GM12878 (cell line): Measurements from ENCODE around the gene ZNF367. TPM values are rescaled to one million over a fixed set of nuclear protein-coding genes. Genes with fewer than 3 reads are reported as not detected.

Experiments used
- ATAC-seq: fragments of 200-7000 bp; cut with Tn5 transposase; 3 replicates; pipeline ENCODE4 v1.9.1; 2020; ENCODE audit warnings: mild to moderate bottlenecking, moderate library complexity
- BruUV-seq: library from RNA; stranded (reverse); fragments of 400-500 nt; replicated peaks from 2 replicates; lab custom pipeline; 2021; lab: Mats Ljungman, UMichigan
- CTCF ChIA-PET: fragments of 300-600 bp; sonication (Branson Sonifier 250); formaldehyde crosslinking; extraction: SDS; loops from one replicate; lab custom pipeline; 2021; ENCODE audit warnings: inconsistent platforms; lab: Yijun Ruan, JAX
- POLR2A ChIA-PET: fragments of 350-600 bp; formaldehyde crosslinking; extraction: SDS; loops from one replicate; lab custom pipeline; 2021; ENCODE audit warnings: inconsistent platforms; lab: Charles Lee
- RAD21 ChIA-PET: fragments of 300-600 bp; sonication (Branson Sonifier 250); formaldehyde crosslinking; loops from one replicate; lab custom pipeline; 2023; ENCODE audit warnings: antibody characterized with exemption; ENCODE audit not compliant: unreplicated experiment; lab: Charles Lee
- SMC1A ChIA-PET: fragments of 300-600 bp; sonication (Branson Sonifier 250); formaldehyde crosslinking; loops from one replicate; lab custom pipeline; 2023; ENCODE audit not compliant: unreplicated experiment, uncharacterized antibody; lab: Charles Lee
- DNase-seq: peaks from one replicate; pipeline ENCODE4 v3.0.0-alpha.2; 2011; ENCODE audit warnings: low read depth, low spot score
- FAIRE-seq: peaks from 3 replicates; lab custom pipeline; 2011; peaks lifted over from hg19 to GRCh38; lab: Jason Lieb, UNC
- H2AFZ ChIP-seq: 2 replicates; pipeline ENCODE4 v1.6.0; 2011; ENCODE audit warnings: low read depth, low read length, control low read depth; ENCODE audit not compliant: control insufficient read depth
- H3K27ac ChIP-seq: 2 replicates; pipeline ENCODE4 v1.5.1; 2011; ENCODE audit warnings: control low read depth; ENCODE audit not compliant: control insufficient read depth, insufficient read depth
- H3K27me3 ChIP-seq, 2 experiments: replicated peaks in 1 of 2; 2 replicates each; pipeline versions ENCODE4 v1.6.0 to v1.6.1; 2011; ENCODE audit warnings: low read length in 1 of 2; ENCODE audit not compliant: control insufficient read depth in 2 of 2, insufficient read depth in 2 of 2
- H3K36me3 ChIP-seq, 2 experiments: 2 replicates each; pipeline ENCODE4 v1.5.1; 2011; ENCODE audit warnings: low read length in 1 of 2; ENCODE audit not compliant: control insufficient read depth in 2 of 2, insufficient read depth in 2 of 2
- H3K4me1 ChIP-seq: 2 replicates; pipeline ENCODE4 v1.6.1; 2011; ENCODE audit warnings: mild to moderate bottlenecking, low read length, moderate library complexity, mixed read lengths; ENCODE audit not compliant: control insufficient read depth, insufficient read depth
- H3K4me2 ChIP-seq: 2 replicates; pipeline ENCODE4 v1.6.0; 2011; ENCODE audit warnings: control low read depth; ENCODE audit not compliant: control insufficient read depth, insufficient read depth
- H3K4me3 ChIP-seq: fragments of 200-600 bp; sonication (generic); 2 replicates; pipeline ENCODE4 v1.5.1; 2016
- H3K79me2 ChIP-seq: 2 replicates; pipeline ENCODE4 v1.6.0; 2011; ENCODE audit warnings: low read length; ENCODE audit not compliant: control insufficient read depth, insufficient read depth
- H3K9ac ChIP-seq: 2 replicates; pipeline ENCODE4 v1.8.0; 2011; ENCODE audit warnings: low read length, control low read depth, mixed read lengths; ENCODE audit not compliant: control insufficient read depth, insufficient read depth
- H3K9me3 ChIP-seq: replicated peaks from 3 replicates; pipeline ENCODE4 v1.5.1; 2011; ENCODE audit warnings: mild to moderate bottlenecking, low read length; ENCODE audit not compliant: control insufficient read depth, insufficient read depth
- H4K20me1 ChIP-seq: 2 replicates; pipeline ENCODE4 v1.6.0; 2011; ENCODE audit not compliant: control insufficient read depth, insufficient read depth
- CBFB ChIP-seq: IDR thresholded peaks from 2 replicates; pipeline ENCODE4 v1.6.1; 2016; ENCODE audit warnings: antibody characterized with exemption, low read depth
- EZH2 ChIP-seq: IDR thresholded peaks from 2 replicates; pipeline ENCODE4 v1.6.1; 2012; ENCODE audit warnings: low read depth, mild to moderate bottlenecking, control low read depth, inconsistent platforms, low read length, borderline replicate concordance; ENCODE audit not compliant: control insufficient read depth
- KDM1A ChIP-seq: fragments of 200-600 bp; sonication (generic); IDR thresholded peaks from 2 replicates; pipeline ENCODE4 v1.6.1; 2016; ENCODE audit warnings: borderline replicate concordance
- MAX ChIP-seq: IDR thresholded peaks from 2 replicates; pipeline ENCODE4 v1.6.1; 2012; ENCODE audit warnings: low read depth, low read length, improper control_type of control experiment
- SIN3A ChIP-seq: IDR thresholded peaks from 2 replicates; pipeline ENCODE4 v1.6.1; 2012; ENCODE audit warnings: low read depth, low read length, improper control_type of control experiment
- SMAD1 ChIP-seq: fragments of 450-650 bp; IDR thresholded peaks from 2 replicates; pipeline ENCODE4 v1.6.1; 2018; ENCODE audit warnings: mild to moderate bottlenecking, low read depth; ENCODE audit not compliant: partially characterized antibody
- SREBF1 ChIP-seq: IDR thresholded peaks from 2 replicates; pipeline ENCODE4 v1.6.1; 2012; ENCODE audit warnings: mild to moderate bottlenecking, low read length
- WRNIP1 ChIP-seq: IDR thresholded peaks from 2 replicates; pipeline ENCODE4 v1.6.1; 2011; ENCODE audit warnings: low read depth, low read length, improper control_type of control experiment, borderline replicate concordance
- ZBED1 ChIP-seq: IDR thresholded peaks from 2 replicates; pipeline ENCODE4 v1.6.1; 2016; ENCODE audit warnings: borderline replicate concordance
- WGBS: methylation state at CpG from one replicate; pipeline ENCODE4 v1.1.6; 2016; ENCODE audit warnings: low lambda C conversion rate; ENCODE audit not compliant: insufficient replicate concordance, insufficient coverage; ENCODE audit errors: missing lambda C conversion rate; 5-methylcytosine and 5-hydroxymethylcytosine counted together
- in situ Hi-C: fragments of 300-500 bp; cut with MboI; formaldehyde crosslinking; loops from 9 replicates; pipeline ENCODE4 v1.14.3; 2018; ENCODE audit warnings: mixed read lengths
- intact Hi-C: fragments of 100-400 bp; cut with micrococcal nuclease; formaldehyde crosslinking; loops from one replicate; pipeline ENCODE4 v1.14.2; 2022; ENCODE audit not compliant: unreplicated experiment
- polyA plus RNA-seq, 11 experiments: library from polyadenylated mRNA; depleted of rRNA in 4 of 11; unstranded in 6 of 11; stranded (reverse) in 5 of 11; fragments of >200 nt; fragmentation: Nextera tagmentation in 4 of 11; fragmentation: Illumina TruSeq in 1 of 11; extraction: Ambion mirVana in 4 of 11; extraction: Trizol in 1 of 11; gene quantifications; 1 replicate in 1 of 11; 2 replicates in 10 of 11; pipeline versions ENCODE4 v1.2.1 to v1.2.3, GENCODE V29; 2011 to 2016; ENCODE audit warnings: inconsistent platforms in 2 of 11, missing spikeins in 2 of 11, low read depth in 1 of 11
- total RNA-seq, 4 experiments: library from RNA; depleted of rRNA in 3 of 4; stranded (reverse); fragments of >200 nt in 3 of 4; fragmentation: Illumina TruSeq in 1 of 4; extraction: Trizol in 1 of 4; gene quantifications; 2 replicates each; pipeline versions ENCODE4 v1.2.1 to v1.2.3, GENCODE V29; 2013 to 2021

ZNF367 gene
- total and polyA plus RNA-seq, 10 of the 15 experiments (the other 5 are each of a cell fraction or from before 2014, with no cell fraction given), result 2.9 to 16.3 (median 11.1) TPM

GRCh38 chr9:96378187-96378586 lies 40.0 kb downstream of the ZNF367 start:
- intact Hi-C loops, result no loop called here
- ChIA-PET POLR2A (interaction anchor here (0.6 kb wide), 1 partner anchor 11 kb away, joined by 3 read pairs; no protein-coding TSS in a partner anchor), SMC1A (no interaction called here), RAD21 (no interaction called here), CTCF (no interaction called here)
- FAIRE-seq (no peak), DNase-seq (no peak)
- Histone ChIP-seq H3K4me3 (no peak overlapping the region), H3K27me3 (no peaks in the 10 kb centered on the region), H3K4me2 (no peak overlapping the region), H3K27ac (no peak overlapping the region), H3K36me3 (no peaks in the 10 kb centered on the region), H4K20me1 (no peaks in the 10 kb centered on the region), H3K79me2 (no peaks in the 10 kb centered on the region)
- no TSS peak for BruUV-seq
- 98% methylated on average over 3 of the region's 3 CpGs for WGBS
- in situ Hi-C loops, result no loop called here
- TF ChIP-seq KDM1A, result no peak
- TF ChIP-seq, all 136 proteins: peak for 0
- ATAC-seq, result no peak
- no peak overlapping the region for H2AFZ ChIP-seq
- no peak overlapping the region for H3K9ac ChIP-seq
- H3K9me3 ChIP-seq, result no peaks in the 10 kb centered on the region
- H3K4me1 ChIP-seq, result peaks cover 4% of the 10 kb centered on the region; the same call in 1 of the 2 replicates

GRCh38 chr9:96376891-96377874 lies 41.0 kb downstream of the ZNF367 start:
- 84% methylated on average over 13 of the region's 13 CpGs for WGBS
- ChIA-PET POLR2A (no interaction called here), RAD21 (no interaction called here), SMC1A (no interaction called here), CTCF (interaction anchor here (0.5 kb wide), 1 partner anchor 401 kb away, joined by 3 read pairs; no protein-coding TSS in a partner anchor)
- no peak for TF ChIP-seq WRNIP1
- no peak for TF ChIP-seq ZBED1
- TF ChIP-seq CBFB, result no peak
- TF ChIP-seq SREBF1, result no peak
- TF ChIP-seq SMAD1, result no peak
- no peak for TF ChIP-seq SIN3A
- TF ChIP-seq MAX, result no peak
- TF ChIP-seq EZH2, result no peak
- H4K20me1 ChIP-seq, result no peaks in the 10 kb centered on the region
- BruUV-seq, result no TSS peak
- H3K27ac ChIP-seq, result no peak overlapping the region
- FAIRE-seq (no peak), ATAC-seq (no peak), DNase-seq (no peak)
- H3K4me1 ChIP-seq, result no peaks in the 10 kb centered on the region
- H3K27me3 ChIP-seq, result no peaks in the 10 kb centered on the region
- no peaks in the 10 kb centered on the region for H3K9me3 ChIP-seq
- in situ Hi-C loops (no loop called here), intact Hi-C loops (no loop called here)
- no peak overlapping the region for H3K4me3 ChIP-seq
- H3K9ac ChIP-seq, result no peak overlapping the region
- H3K36me3 ChIP-seq, result no peaks in the 10 kb centered on the region
- H3K79me2 ChIP-seq, result no peaks in the 10 kb centered on the region
- H2AFZ ChIP-seq, result no peak overlapping the region
- no peak overlapping the region for H3K4me2 ChIP-seq
